Heart left ventricle (tissue), 16 donors: ENCODE data around the gene CENPP. TPM values are rescaled to one million over a fixed set of nuclear protein-coding genes. Genes with fewer than 3 reads are reported as not detected.

Experiments used
- ATAC-seq, 4 donors: fragments of 200-7000 bp; cut with Tn5 transposase; one replicate each; pipeline ENCODE4 v1.9.1; 2020 to 2022; ENCODE audit warnings: moderate library complexity in 4 of 4, mild to moderate bottlenecking in 3 of 4, moderate number of reproducible peaks in 1 of 4
- DNase-seq, 5 donors: peaks; one replicate each; pipeline ENCODE4 v3.0.0-alpha.2; 2020
- H3K27ac ChIP-seq, 12 donors: fragments of 200-600 bp; sonication (generic) in 4 of 12; one replicate each; pipeline versions ENCODE4 v1.5.0 to v1.8.0; 2016 to 2022; ENCODE audit warnings: mild to moderate bottlenecking in 2 of 12
- H3K27me3 ChIP-seq, 9 donors: fragments of 200-600 bp; sonication (generic) in 2 of 9; one replicate each; pipeline versions ENCODE4 v1.5.1 to v1.8.0; 2016 to 2022; ENCODE audit warnings: mild to moderate bottlenecking in 3 of 9
- H3K36me3 ChIP-seq, 9 donors: fragments of 200-600 bp; sonication (generic) in 2 of 9; one replicate each; pipeline versions ENCODE4 v1.5.0 to v1.8.0; 2018 to 2022; ENCODE audit warnings: mild to moderate bottlenecking in 2 of 9
- H3K4me1 ChIP-seq, 12 donors: fragments of 200-600 bp; sonication (generic) in 4 of 12; one replicate each; pipeline versions ENCODE4 v1.5.0 to v1.8.0; 2016 to 2022; ENCODE audit warnings: mild to moderate bottlenecking in 3 of 12
- H3K4me3 ChIP-seq, 12 donors: fragments of 200-600 bp; sonication (generic) in 4 of 12; one replicate each; pipeline versions ENCODE4 v1.5.0 to v1.8.0; 2017 to 2022; ENCODE audit warnings: mild to moderate bottlenecking in 9 of 12, moderate library complexity in 4 of 12
- H3K9me3 ChIP-seq, 12 donors: fragments of 200-600 bp; sonication (generic) in 4 of 12; one replicate each; pipeline versions ENCODE4 v1.5.0 to v1.8.0; 2016 to 2022; ENCODE audit warnings: mild to moderate bottlenecking in 1 of 12
- CTCF ChIP-seq, 12 donors: fragments of 200-600 bp; sonication (generic) in 4 of 12; IDR thresholded peaks; one replicate each; pipeline versions ENCODE4 v1.5.0 to v1.8.0; 2018 to 2022; ENCODE audit warnings: antibody characterized with exemption in 12 of 12, mild to moderate bottlenecking in 5 of 12
- POLR2A ChIP-seq, 2 donors: fragments of 450-650 bp; IDR thresholded peaks; one replicate each; pipeline ENCODE4 v1.6.1; 2017; ENCODE audit warnings: antibody characterized with exemption in 2 of 2, mild to moderate bottlenecking in 2 of 2, moderate library complexity in 2 of 2
- WGBS, 4 donors: extraction: QIAGEN DNeasy Blood & Tissue Kit in 2 of 4; methylation state at CpG; one replicate each; pipeline versions ENCODE4 v1.1.5 to v1.1.7; 2013 to 2018; 5-methylcytosine and 5-hydroxymethylcytosine counted together
- intact Hi-C, 10 donors: fragments of 100-400 bp; cut with DNase I; formaldehyde crosslinking; loops; one replicate each; pipeline versions ENCODE4 v1.11.1 to v1.14.2; 2022
- polyA plus RNA-seq, 2 donors: library from polyadenylated mRNA; stranded (reverse); fragments of 200-250 nt; gene quantifications; one replicate each; pipeline ENCODE4 v1.2.3, GENCODE V29; 2013
- total RNA-seq, 9 donors: library from RNA; depleted of rRNA in 2 of 9; stranded (reverse); fragments of >200 nt in 2 of 9; fragmentation: NEBNext Ultra II Directional in 3 of 9; extraction: Animal tissue kit (Norgen Biotek cat#: 25700) in 3 of 9; gene quantifications; one replicate each; pipeline versions ENCODE4 v1.1.0 to v1.2.4, GENCODE V29; 2016 to 2023
- donor health status: ischemic (EF 13 %, LVEDD 7.1; RV severe dilation, severe dysfunction).
- donor health status: healthy with polysubstance abuse.
- donor health status: DM: no; HTN: yes; CAD: no.
- donor health status: DM: no; HTN: no; CAD: no.
- donor health status: ischemic (EF 25% LVEDD 6.9; RV normal size, moderate dysfunction).
- donor health status: ischemic (EF 25% LVEDD 5.7; RV mildly dilated, moderate dysfunction).
- donor health status: healthy.
- donor health status: DM: yes; HTN: yes; CAD: no.
- donor health status: ischemic (EF 35%, LVEDD 5.7; RV mildly dilated, moderate dysfunction).
- donor health status: nonischemic (EF 11% LVEDD 7.7; RV severe dilation, severe dysfunction).
- donor health status: DM: yes; HTN: yes; CAD: no.
- donor health status: PGD.
- donor health status: ischemic (EF 29% LVEDD 5.4; RV normal size, mild dysfunction).
- donor health status: nonischemic (EF 23%, LVEDD 6.1; RV moderate dilation, normal function).

Gene CENPP
- total and polyA plus RNA-seq, 11 donors, result 1.1 to 5.8 (median 2.4) TPM

- Histone ChIP-seq H3K4me1 (peaks cover 0 to 34% (median 17%) of the 10 kb centered on the region in 12 donors), H3K36me3 (peaks cover 0 to 39% (median 0%) of the 10 kb centered on the region in 9 donors), H3K4me3 (no peak overlapping the region), H3K27me3 (no peaks in the 10 kb centered on the region), H3K9me3 (no peaks in the 10 kb centered on the region), H3K27ac (no peak overlapping the region)
- TF ChIP-seq POLR2A (IDR thresholded peaks at IDR 0.05) (no peak), CTCF (IDR thresholded peaks at IDR 0.05) (no peak)
- DNase-seq (no peak), ATAC-seq (no peak)
- intact Hi-C loops, result loop anchor here in 1 of 10 donors (10.0 kb wide), 1 partner anchor 82 kb away; no protein-coding TSS in a partner anchor
- 76 to 94% (median 86%) methylated on average over 3 of the region's 3 CpGs for WGBS, 4 donors
Measured at GRCh38 chr9:92512622-92513021, 186.9 kb downstream of the CENPP start.

GRCh38 chr9:92513349-92513748, 187.6 kb downstream of the CENPP start:
- Histone ChIP-seq H3K27ac (no peak overlapping the region), H3K9me3 (no peaks in the 10 kb centered on the region), H3K27me3 (no peaks in the 10 kb centered on the region), H3K36me3 (peaks cover 0 to 47% (median 4%) of the 10 kb centered on the region in 9 donors), H3K4me3 (no peak overlapping the region), H3K4me1 (peaks cover 0 to 26% (median 10%) of the 10 kb centered on the region in 12 donors)
- 36 to 46% (median 42%) methylated on average over 3 of the region's 3 CpGs for WGBS, 4 donors
- ATAC-seq, result peak in 3 of 4 donors; percentile 52 to 61 (median 60)
- intact Hi-C loops, result loop anchor here in 1 of 10 donors (10.0 kb wide), 1 partner anchor 81 kb away; no protein-coding TSS in a partner anchor
- DNase-seq, result no peak
- no peak for TF ChIP-seq POLR2A (IDR thresholded peaks at IDR 0.05)
- no peak for TF ChIP-seq CTCF (IDR thresholded peaks at IDR 0.05)

GRCh38 chr9:92514635-92515034, 188.9 kb downstream of the CENPP start:
- 85 to 90% (median 86%) methylated on average over 10 of the region's 10 CpGs for WGBS, 4 donors
- intact Hi-C loops, result loop anchor here in 1 of 10 donors (10.0 kb wide), 1 partner anchor 80 kb away; no protein-coding TSS in a partner anchor
- TF ChIP-seq CTCF (IDR thresholded peaks at IDR 0.05) (no peak), POLR2A (IDR thresholded peaks at IDR 0.05) (no peak)
- no peaks in the 10 kb centered on the region for H3K27me3 ChIP-seq
- H3K4me1 ChIP-seq, result peaks cover 0 to 19% (median 5%) of the 10 kb centered on the region in 12 donors
- no peak for ATAC-seq
- peaks cover 0 to 51% (median 4%) of the 10 kb centered on the region in 9 donors for H3K36me3 ChIP-seq
- no peak overlapping the region for H3K27ac ChIP-seq
- H3K4me3 ChIP-seq, result no peak overlapping the region
- H3K9me3 ChIP-seq, result no peaks in the 10 kb centered on the region
- no peak for DNase-seq

- WGBS, 4 donors, result 92 to 98% (median 96%) methylated on average over 1 of the region's 1 CpG
- Histone ChIP-seq H3K4me3 (no peak overlapping the region), H3K27me3 (no peaks in the 10 kb centered on the region), H3K9me3 (no peaks in the 10 kb centered on the region), H3K4me1 (peaks cover 0 to 19% (median 5%) of the 10 kb centered on the region in 12 donors), H3K27ac (no peak overlapping the region), H3K36me3 (peaks cover 0 to 54% (median 4%) of the 10 kb centered on the region in 9 donors)
- ATAC-seq, result no peak
- TF ChIP-seq CTCF (IDR thresholded peaks at IDR 0.05) (no peak), POLR2A (IDR thresholded peaks at IDR 0.05) (no peak)
- no peak for DNase-seq
- intact Hi-C loops, result loop anchor here in 1 of 10 donors (10.0 kb wide), 1 partner anchor 78 kb away; no protein-coding TSS in a partner anchor
Measured at GRCh38 chr9:92516521-92516920, 190.8 kb downstream of the CENPP start.
